HepG2 (cell line): ENCODE results near the gene TEDC2. TPM values are rescaled to one million over a fixed set of nuclear protein-coding genes. Genes with fewer than 3 reads are reported as not detected.
A peak's percentile ranks its signal among the peaks of the same experiment; 100 is the strongest.

ENCODE experiments used
- ATAC-seq: fragments of 200-7000 bp; cut with Tn5 transposase; 3 replicates; pipeline ENCODE4 v1.9.1; 2020; ENCODE audit warnings: mild to moderate bottlenecking, moderate library complexity
- BruUV-seq: library from RNA; stranded (reverse); fragments of 400-500 nt; replicated peaks from 2 replicates; lab custom pipeline; 2021; lab: Mats Ljungman, UMichigan
- CTCF ChIA-PET: fragments of 300-600 bp; formaldehyde crosslinking; extraction: SDS; loops from one replicate; lab custom pipeline; 2021; ENCODE audit warnings: low total read pairs, inconsistent platforms, low intra/inter-chr PET ratio; lab: Yijun Ruan, JAX
- POLR2A ChIA-PET: fragments of 350-600 bp; sonication (Branson Sonifier 250); formaldehyde crosslinking; loops from one replicate; lab custom pipeline; 2020; ENCODE audit warnings: antibody characterized with exemption, inconsistent platforms; lab: Yijun Ruan, JAX
- DNase-seq: peaks from one replicate; pipeline ENCODE4 v3.0.0-alpha.2; 2015; ENCODE audit warnings: low spot score
- FAIRE-seq: peaks from 3 replicates; lab custom pipeline; 2011; peaks lifted over from hg19 to GRCh38; lab: Jason Lieb, UNC
- H2AFZ ChIP-seq: one replicate; pipeline ENCODE4 v1.6.1; 2011; ENCODE audit warnings: low read length, inconsistent platforms
- H3K27ac ChIP-seq: fragments of 300-600 bp; 3 replicates; pipeline ENCODE4 v1.8.0; 2011; ENCODE audit warnings: mixed run types, mild to moderate bottlenecking, mixed read lengths, low read length, inconsistent platforms; ENCODE audit not compliant: insufficient read depth; ENCODE audit errors: extremely low read length
- H3K27me3 ChIP-seq, 2 experiments: fragments of 200-600 bp in 1 of 2; 2 replicates in 1 of 2; 3 replicates in 1 of 2; pipeline versions ENCODE4 v1.6.0 to v1.8.0; 2011; ENCODE audit warnings: low read length in 2 of 2, mild to moderate bottlenecking in 2 of 2, moderate library complexity in 2 of 2, inconsistent platforms in 1 of 2; ENCODE audit not compliant: insufficient read depth in 2 of 2, control insufficient read depth in 1 of 2
- H3K36me3 ChIP-seq, 2 experiments: fragments of 200-600 bp in 1 of 2; replicated peaks in 1 of 2; 2 replicates in 1 of 2; 3 replicates in 1 of 2; pipeline versions ENCODE4 v1.5.1 to v1.8.0; 2011; ENCODE audit warnings: low read length in 2 of 2, inconsistent platforms in 1 of 2; ENCODE audit not compliant: insufficient read depth in 2 of 2, control insufficient read depth in 1 of 2
- H3K4me1 ChIP-seq: 2 replicates; pipeline ENCODE4 v1.5.1; 2012; ENCODE audit warnings: low read length, inconsistent platforms; ENCODE audit not compliant: insufficient read depth
- H3K4me2 ChIP-seq: 2 replicates; pipeline ENCODE4 v1.6.0; 2011; ENCODE audit warnings: low read depth, low read length, inconsistent platforms
- H3K4me3 ChIP-seq, 3 experiments: fragments of 200-600 bp in 1 of 3; sonication (generic), shearing (Covaris generic) in 1 of 3; replicated peaks in 1 of 3; 2 replicates each; pipeline ENCODE4 v1.5.1; 2011 to 2016; ENCODE audit warnings: low read length in 3 of 3, inconsistent platforms in 2 of 3, low read depth in 2 of 3, mild to moderate bottlenecking in 2 of 3, control low read depth in 1 of 3, mixed read lengths in 1 of 3; ENCODE audit not compliant: insufficient read depth in 1 of 3
- H3K79me2 ChIP-seq: one replicate; pipeline ENCODE4 v1.6.1; 2011; ENCODE audit warnings: low read length, inconsistent platforms; ENCODE audit not compliant: insufficient read depth
- H3K9ac ChIP-seq: 2 replicates; pipeline ENCODE4 v1.6.0; 2011; ENCODE audit warnings: mild to moderate bottlenecking, low read depth, low read length, inconsistent platforms; ENCODE audit not compliant: insufficient read depth
- H3K9me3 ChIP-seq: 2 replicates; pipeline ENCODE4 v1.5.1; 2012; ENCODE audit warnings: mild to moderate bottlenecking, low read length
- H4K20me1 ChIP-seq: 2 replicates; pipeline ENCODE4 v1.6.0; 2011; ENCODE audit warnings: inconsistent platforms, mild to moderate bottlenecking, low read length, moderate library complexity; ENCODE audit not compliant: insufficient read depth
- AGO2 ChIP-seq: fragments of 200-400 bp; formaldehyde crosslinking; optimal IDR thresholded peaks from 2 replicates; pipeline ENCODE3; 2017; ENCODE audit warnings: mild to moderate bottlenecking, low read depth, low read length, moderate library complexity
- HNF4A ChIP-seq: sonication (generic); formaldehyde crosslinking; IDR thresholded peaks from 2 replicates; pipeline ENCODE4 v1.4.0; 2020; ENCODE audit warnings: missing genetic modification reagents
- KDM5B ChIP-seq: sonication (generic); formaldehyde crosslinking; IDR thresholded peaks from 2 replicates; pipeline ENCODE4 v1.4.0; 2020; ENCODE audit warnings: missing genetic modification reagents, mild to moderate bottlenecking, borderline replicate concordance
- REL ChIP-seq: sonication (generic); formaldehyde crosslinking; conservative IDR thresholded peaks from 2 replicates; pipeline ENCODE4 v1.8.0; 2022; ENCODE audit warnings: mild to moderate bottlenecking, missing genetic modification reagents, moderate library complexity
- SMC3 ChIP-seq: IDR thresholded peaks from 2 replicates; pipeline ENCODE4 v1.6.1; 2011; ENCODE audit warnings: low read length, improper control_type of control experiment
- SP140L ChIP-seq: sonication (generic); formaldehyde crosslinking; IDR thresholded peaks from 2 replicates; pipeline ENCODE4 v1.4.0; 2020; ENCODE audit warnings: missing genetic modification reagents, borderline replicate concordance
- ZNF543 ChIP-seq: sonication (generic); formaldehyde crosslinking; IDR thresholded peaks from 2 replicates; pipeline ENCODE4 v1.4.0; 2020; ENCODE audit warnings: mild to moderate bottlenecking, missing genetic modification reagents
- ZNF709 ChIP-seq: sonication (generic); formaldehyde crosslinking; IDR thresholded peaks from 2 replicates; pipeline ENCODE4 v1.5.0; 2020; ENCODE audit warnings: mild to moderate bottlenecking, missing genetic modification reagents
- WGBS: methylation state at CpG from one replicate; pipeline ENCODE4 v1.1.6; 2017; ENCODE audit warnings: low lambda C conversion rate; 5-methylcytosine and 5-hydroxymethylcytosine counted together
- in situ Hi-C: cut with HindIII; loops from 2 replicates; pipeline ENCODE4 v1.10.0; 2017; ENCODE audit warnings: low pct_unique_long_range_greater_than_20kb; ENCODE audit not compliant: extremely low pct_ligation_motif_present
- intact Hi-C: fragments of 100-400 bp; cut with micrococcal nuclease; formaldehyde crosslinking; loops from one replicate; pipeline ENCODE4 v1.10.0; 2022; ENCODE audit not compliant: unreplicated experiment
- polyA plus RNA-seq, 8 experiments: library from polyadenylated mRNA; depleted of rRNA in 3 of 8; stranded (reverse) in 7 of 8; unstranded in 1 of 8; fragments of >200 nt; fragmentation: Illumina TruSeq in 4 of 8; extraction: Trizol in 4 of 8; gene quantifications; 2 replicates each; pipeline versions ENCODE4 v1.2.1 to v1.2.3, GENCODE V29; 2011 to 2016; ENCODE audit warnings: low read depth in 4 of 8, missing spikeins in 1 of 8, mixed read lengths in 1 of 8; ENCODE audit not compliant: insufficient read depth in 1 of 8
- total RNA-seq, 5 experiments: library from RNA; depleted of rRNA; stranded (reverse); fragments of >200 nt; fragmentation: Illumina TruSeq; extraction: Trizol; gene quantifications; 2 replicates each; pipeline ENCODE4 v1.2.3, GENCODE V29; 2016; ENCODE audit warnings: low read depth in 1 of 5
- TF ChIP-seq, protein P1 (sequence below): sonication (generic); formaldehyde crosslinking; IDR thresholded peaks from 2 replicates; pipeline ENCODE4 v1.4.0; 2020; ENCODE audit warnings: missing genetic modification reagents

The TEDC2 gene
- total and polyA plus RNA-seq, 2 of the 13 experiments (the other 11 are each of a cell fraction or from before 2014, with no cell fraction given), result 6.2 to 24.4 TPM

DNA sequence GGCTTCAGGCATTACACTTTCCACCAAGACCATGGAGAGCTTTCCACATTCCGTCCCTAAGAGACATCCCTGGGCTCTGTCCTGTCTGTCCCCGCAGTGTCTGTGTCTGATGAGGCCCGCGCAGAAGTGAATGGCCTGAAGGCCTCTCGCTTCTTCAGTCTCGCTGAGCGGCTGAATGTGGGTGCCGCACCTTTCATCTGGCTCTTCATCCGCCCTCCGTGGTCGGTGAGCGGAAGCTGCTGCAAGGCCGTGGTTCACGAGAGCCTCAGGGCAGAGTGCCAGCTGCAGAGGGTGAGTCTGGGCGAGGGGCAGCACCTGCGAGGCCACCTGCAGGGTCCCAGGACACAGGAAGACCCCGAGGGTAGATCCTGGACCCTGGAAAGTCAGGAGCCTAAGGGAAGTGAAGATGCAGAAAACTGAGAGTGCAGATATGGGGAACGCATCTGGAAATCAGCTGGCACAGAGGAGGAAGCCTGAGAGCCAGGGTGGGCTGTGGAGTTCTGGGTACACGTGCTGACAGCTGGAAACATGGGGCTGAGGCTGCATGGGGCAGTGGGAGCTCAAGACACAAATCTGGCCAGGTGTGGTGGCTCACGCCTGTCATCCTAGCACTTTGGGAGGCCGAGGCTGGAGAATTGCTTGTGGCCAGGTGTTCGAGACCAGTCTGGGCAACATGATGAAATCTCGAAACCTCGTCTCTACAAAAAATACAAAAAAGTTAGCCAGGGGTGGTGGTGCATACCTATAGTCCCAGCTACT is 22.7 kb upstream of the TEDC2 start:
- Histone ChIP-seq H3K36me3 (peaks cover 37 to 56% of the 10 kb centered on the region in 2 experiments), H3K79me2 (no peaks in the 10 kb centered on the region), H3K9me3 (no peaks in the 10 kb centered on the region), H3K27ac (no peak overlapping the region), H3K4me2 (no peak overlapping the region), H2AFZ (no peak overlapping the region), H3K27me3 (no peaks in the 10 kb centered on the region), H4K20me1 (no peaks in the 10 kb centered on the region), H3K9ac (no peak overlapping the region), H3K4me1 (no peaks in the 10 kb centered on the region), H3K4me3 (no peak overlapping the region)
- ChIA-PET POLR2A (no interaction called here), CTCF (no interaction called here)
- intact Hi-C loops, result no loop called here
- FAIRE-seq (no peak), DNase-seq (no peak), ATAC-seq (no peak)
- BruUV-seq, result no TSS peak
- in situ Hi-C loops, result no loop called here
- WGBS, result 97% methylated on average over 24 of the region's 24 CpGs
- no peak for TF ChIP-seq ZNF709 (CRISPR knock-in tag)

DNA sequence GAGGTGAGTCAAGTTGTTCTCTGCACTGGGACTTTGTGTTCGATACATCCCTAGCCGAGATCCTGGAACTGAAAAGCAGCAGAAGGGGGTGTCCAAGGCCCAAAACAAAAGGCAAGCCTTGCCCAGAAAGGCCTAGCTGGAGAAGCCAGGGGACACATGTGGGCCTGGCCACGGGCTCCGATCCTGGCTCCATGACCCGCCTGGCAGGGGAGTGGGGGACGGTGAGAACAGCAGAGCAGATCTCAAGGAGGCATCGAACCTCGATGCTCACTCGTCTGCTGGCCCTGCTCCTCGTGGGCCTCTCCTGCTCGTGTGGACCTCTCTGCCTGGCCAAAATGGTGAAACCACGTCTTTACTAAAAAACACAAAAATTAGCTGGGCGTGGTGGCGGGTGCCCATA is 21.8 kb upstream of the TEDC2 start:
- Histone ChIP-seq H3K27me3 (no peaks in the 10 kb centered on the region), H3K4me3 (no peak overlapping the region), H3K36me3 (peaks cover 31 to 48% of the 10 kb centered on the region in 2 experiments; a peak in 4 of 5 replicates), H3K9me3 (no peaks in the 10 kb centered on the region), H4K20me1 (no peaks in the 10 kb centered on the region), H3K4me1 (no peaks in the 10 kb centered on the region), H3K79me2 (no peaks in the 10 kb centered on the region), H3K4me2 (no peak overlapping the region), H2AFZ (no peak overlapping the region), H3K9ac (no peak overlapping the region), H3K27ac (no peak overlapping the region)
- WGBS, result 99% methylated on average over 14 of the region's 14 CpGs
- POLR2A ChIA-PET, result no interaction called here
- no TSS peak for BruUV-seq
- in situ Hi-C loops (no loop called here), intact Hi-C loops (no loop called here)
- ATAC-seq (no peak), FAIRE-seq (no peak), DNase-seq (no peak)
- CTCF ChIA-PET, result no interaction called here
- TF ChIP-seq SP140L (CRISPR knock-in tag), result no peak
- no peak for TF ChIP-seq KDM5B (CRISPR knock-in tag)
- TF ChIP-seq REL (CRISPR knock-in tag), result no peak
- TF ChIP-seq ZNF543 (CRISPR knock-in tag), result no peak
- TF ChIP-seq HNF4A, result no peak
- TF ChIP-seq AGO2, result peak; percentile 19
- no peak for TF ChIP-seq SMC3
- TF ChIP-seq, protein P1, sequence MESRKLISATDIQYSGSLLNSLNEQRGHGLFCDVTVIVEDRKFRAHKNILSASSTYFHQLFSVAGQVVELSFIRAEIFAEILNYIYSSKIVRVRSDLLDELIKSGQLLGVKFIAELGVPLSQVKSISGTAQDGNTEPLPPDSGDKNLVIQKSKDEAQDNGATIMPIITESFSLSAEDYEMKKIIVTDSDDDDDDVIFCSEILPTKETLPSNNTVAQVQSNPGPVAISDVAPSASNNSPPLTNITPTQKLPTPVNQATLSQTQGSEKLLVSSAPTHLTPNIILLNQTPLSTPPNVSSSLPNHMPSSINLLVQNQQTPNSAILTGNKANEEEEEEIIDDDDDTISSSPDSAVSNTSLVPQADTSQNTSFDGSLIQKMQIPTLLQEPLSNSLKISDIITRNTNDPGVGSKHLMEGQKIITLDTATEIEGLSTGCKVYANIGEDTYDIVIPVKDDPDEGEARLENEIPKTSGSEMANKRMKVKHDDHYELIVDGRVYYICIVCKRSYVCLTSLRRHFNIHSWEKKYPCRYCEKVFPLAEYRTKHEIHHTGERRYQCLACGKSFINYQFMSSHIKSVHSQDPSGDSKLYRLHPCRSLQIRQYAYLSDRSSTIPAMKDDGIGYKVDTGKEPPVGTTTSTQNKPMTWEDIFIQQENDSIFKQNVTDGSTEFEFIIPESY (CRISPR knock-in tag), result no peak
